Thoracic aorta (tissue), 2 donors: ENCODE results near the gene TTC23. TPM values are rescaled to one million over a fixed set of nuclear protein-coding genes. Genes with fewer than 3 reads are reported as not detected.
"Not testable (repeated sequence)": the region's sequence is repeated elsewhere in the genome, so short reads cannot be mapped to it uniquely, and the experiment has no call there.

Experiments
- ATAC-seq: fragments of 150-250 bp; one replicate; pipeline ENCODE4 v1.8.0; 2017; ENCODE audit warnings: low read depth; ENCODE audit not compliant: insufficient number of reproducible peaks, low FRiP score
- DNase-seq: peaks from one replicate; pipeline ENCODE4 v3.0.0-alpha.2; 2020; ENCODE audit warnings: low spot score
- H3K27ac ChIP-seq, 2 donors: fragments of 200-600 bp; sonication (generic); 1 replicate in 1 of 2; 2 replicates in 1 of 2; pipeline ENCODE4 v1.5.1; 2016; ENCODE audit warnings: mild to moderate bottlenecking in 2 of 2, moderate library complexity in 2 of 2
- H3K27me3 ChIP-seq: fragments of 200-600 bp; sonication (generic); replicated peaks from 2 replicates; pipeline ENCODE4 v1.6.0; 2016; ENCODE audit warnings: mild to moderate bottlenecking; ENCODE audit not compliant: insufficient read depth
- H3K36me3 ChIP-seq: fragments of 200-600 bp; sonication (generic); one replicate; pipeline ENCODE4 v1.5.1; 2016
- H3K4me1 ChIP-seq, 2 donors: fragments of 200-600 bp; sonication (generic); 1 replicate in 1 of 2; 2 replicates in 1 of 2; pipeline versions ENCODE4 v1.5.1 to v1.6.0; 2016; ENCODE audit warnings: low read depth in 2 of 2, mild to moderate bottlenecking in 1 of 2; ENCODE audit not compliant: control insufficient read depth in 1 of 2
- H3K4me3 ChIP-seq: fragments of 200-600 bp; sonication (generic); 2 replicates; pipeline ENCODE4 v1.5.1; 2016; ENCODE audit warnings: mild to moderate bottlenecking
- H3K9me3 ChIP-seq: fragments of 200-600 bp; sonication (generic); 2 replicates; pipeline ENCODE4 v1.5.1; 2016
- total RNA-seq, 2 donors: library from RNA; depleted of rRNA; stranded (reverse); fragments of >200 nt; gene quantifications; one replicate each; pipeline versions ENCODE4 v1.1.0 to v1.2.3, GENCODE V29; 2016
- TF ChIP-seq, protein P1 (sequence below): fragments of 200-600 bp; sonication (generic); IDR thresholded peaks from one replicate; pipeline ENCODE4 v1.5.1; 2019; ENCODE audit warnings: antibody characterized with exemption

TTC23 gene
- total RNA-seq, 2 donors from 2014 or later, result 14.2 to 32.8 TPM

DNA sequence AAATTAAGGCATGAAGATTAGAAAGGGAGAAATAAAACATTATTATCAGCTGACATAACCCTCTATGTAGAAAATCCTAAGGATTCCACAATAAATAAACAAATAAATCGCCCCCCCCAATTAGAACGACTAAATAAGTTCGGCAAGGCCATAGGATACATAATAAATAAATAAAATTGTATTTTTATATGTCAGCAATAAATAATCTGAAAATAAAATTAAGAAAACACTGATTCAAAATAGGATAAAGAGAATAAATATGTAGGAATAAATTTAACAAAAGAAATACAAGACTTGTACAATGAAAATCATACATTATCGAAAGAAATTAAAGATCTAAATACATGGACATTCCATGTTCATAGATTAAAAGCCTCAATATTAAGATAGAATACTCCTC lies 5.1 kb downstream of the TTC23 start:
- H3K9me3 ChIP-seq, result no peaks in the 10 kb centered on the region
- no peak overlapping the region for H3K27ac ChIP-seq
- no peak for DNase-seq
- TF ChIP-seq, protein P1, sequence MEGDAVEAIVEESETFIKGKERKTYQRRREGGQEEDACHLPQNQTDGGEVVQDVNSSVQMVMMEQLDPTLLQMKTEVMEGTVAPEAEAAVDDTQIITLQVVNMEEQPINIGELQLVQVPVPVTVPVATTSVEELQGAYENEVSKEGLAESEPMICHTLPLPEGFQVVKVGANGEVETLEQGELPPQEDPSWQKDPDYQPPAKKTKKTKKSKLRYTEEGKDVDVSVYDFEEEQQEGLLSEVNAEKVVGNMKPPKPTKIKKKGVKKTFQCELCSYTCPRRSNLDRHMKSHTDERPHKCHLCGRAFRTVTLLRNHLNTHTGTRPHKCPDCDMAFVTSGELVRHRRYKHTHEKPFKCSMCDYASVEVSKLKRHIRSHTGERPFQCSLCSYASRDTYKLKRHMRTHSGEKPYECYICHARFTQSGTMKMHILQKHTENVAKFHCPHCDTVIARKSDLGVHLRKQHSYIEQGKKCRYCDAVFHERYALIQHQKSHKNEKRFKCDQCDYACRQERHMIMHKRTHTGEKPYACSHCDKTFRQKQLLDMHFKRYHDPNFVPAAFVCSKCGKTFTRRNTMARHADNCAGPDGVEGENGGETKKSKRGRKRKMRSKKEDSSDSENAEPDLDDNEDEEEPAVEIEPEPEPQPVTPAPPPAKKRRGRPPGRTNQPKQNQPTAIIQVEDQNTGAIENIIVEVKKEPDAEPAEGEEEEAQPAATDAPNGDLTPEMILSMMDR, result no peak
- no peak overlapping the region for H3K4me3 ChIP-seq
- H3K4me1 ChIP-seq, result peaks cover 10 to 21% of the 10 kb centered on the region in 2 donors
- H3K27me3 ChIP-seq, result no peaks in the 10 kb centered on the region
- ATAC-seq, result no peak
- H3K36me3 ChIP-seq, result peaks cover 5% of the 10 kb centered on the region

DNA sequence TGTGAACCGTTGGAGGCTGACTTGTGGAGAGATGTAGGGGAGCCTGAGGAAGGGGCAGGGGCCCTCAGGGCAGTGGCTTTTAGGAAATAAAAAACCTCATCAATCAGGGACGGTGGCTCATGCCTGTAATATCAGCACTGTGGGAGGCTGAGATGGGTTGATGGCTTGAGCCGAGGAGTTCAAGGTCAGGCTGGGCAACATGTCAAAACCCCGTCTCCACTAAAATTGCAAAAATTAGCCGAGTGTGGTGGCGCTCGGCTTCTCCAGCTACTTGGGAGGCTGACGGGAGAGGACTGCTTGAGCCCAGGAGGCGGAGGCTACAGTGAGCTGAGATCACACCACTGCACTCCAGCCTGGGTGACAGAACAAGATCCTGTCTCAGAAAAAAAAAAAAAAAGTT lies 7.6 kb downstream of the TTC23 start:
- no peak overlapping the region for H3K27ac ChIP-seq
- peaks cover 0 to 3% of the 10 kb centered on the region in 2 donors for H3K4me1 ChIP-seq
- no peak overlapping the region for H3K4me3 ChIP-seq
- DNase-seq (no peak), ATAC-seq (no peak)
- H3K36me3 ChIP-seq, result peaks cover 5% of the 10 kb centered on the region
- H3K27me3 ChIP-seq, result no peaks in the 10 kb centered on the region
- TF ChIP-seq, protein P1, result no peak
- no peaks in the 10 kb centered on the region for H3K9me3 ChIP-seq

DNA sequence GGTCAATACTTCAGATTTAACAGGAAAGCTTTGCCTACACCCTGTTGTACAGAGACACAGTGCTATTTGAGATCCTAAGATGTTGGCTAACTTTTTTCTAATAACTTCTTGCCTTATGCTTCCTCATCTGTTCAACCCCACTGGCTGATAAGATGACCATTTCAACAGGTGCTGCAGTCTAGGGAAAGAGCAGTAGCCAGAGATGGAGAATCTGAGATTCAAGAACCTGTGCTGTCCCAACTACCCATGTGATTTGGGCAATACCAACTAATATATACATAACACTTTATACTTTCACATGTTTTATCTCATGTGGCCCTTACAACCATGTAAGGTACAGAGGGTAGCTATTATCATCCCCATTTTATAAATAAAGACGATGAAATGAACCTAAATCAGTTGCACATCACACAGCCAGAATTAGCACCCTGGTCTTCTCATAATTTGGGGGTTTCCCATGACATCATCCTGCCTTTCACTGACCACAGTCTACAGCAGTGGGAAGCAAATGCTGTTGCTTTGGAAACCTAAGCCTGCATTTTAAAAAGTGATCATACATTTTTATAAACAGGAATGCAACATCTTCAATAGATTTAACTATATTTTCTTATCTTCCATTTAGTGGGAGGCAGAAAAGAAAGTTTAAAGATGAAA lies 9.7 kb downstream of the TTC23 start:
- H3K9me3 ChIP-seq, result no peaks in the 10 kb centered on the region
- ATAC-seq (no peak), DNase-seq (no peak)
- H3K27ac ChIP-seq, result no peak overlapping the region
- TF ChIP-seq, protein P1, result no peak
- H3K4me1 ChIP-seq, result no peaks in the 10 kb centered on the region
- peaks cover 5% of the 10 kb centered on the region for H3K36me3 ChIP-seq
- no peak overlapping the region for H3K4me3 ChIP-seq
- H3K27me3 ChIP-seq, result no peaks in the 10 kb centered on the region

DNA sequence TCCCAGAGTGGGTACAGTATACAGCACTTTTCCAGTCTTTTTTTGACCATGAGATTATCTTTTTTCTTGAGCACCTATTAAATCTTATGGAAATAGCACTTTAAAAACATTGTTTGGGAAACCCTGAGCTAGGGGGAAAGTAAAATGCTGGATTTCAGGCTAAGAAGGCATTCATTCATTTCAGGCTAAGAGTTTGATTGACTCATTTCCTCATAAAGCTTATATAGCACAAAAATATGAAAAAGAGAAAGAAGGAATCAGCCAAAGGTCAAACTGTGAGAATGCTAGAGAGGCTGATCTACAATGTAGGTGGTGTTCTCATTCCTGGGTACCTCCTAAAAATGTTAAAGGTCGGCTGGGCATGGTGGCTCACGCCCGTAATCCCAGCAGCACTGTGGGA lies 10.5 kb downstream of the TTC23 start:
- DNase-seq (no peak), ATAC-seq (no peak)
- TF ChIP-seq, protein P1, result no peak
- no peak overlapping the region for H3K4me3 ChIP-seq
- no peaks in the 10 kb centered on the region for H3K4me1 ChIP-seq
- H3K36me3 ChIP-seq, result peaks cover 5% of the 10 kb centered on the region
- no peak overlapping the region for H3K27ac ChIP-seq
- no peaks in the 10 kb centered on the region for H3K9me3 ChIP-seq
- no peaks in the 10 kb centered on the region for H3K27me3 ChIP-seq

DNA sequence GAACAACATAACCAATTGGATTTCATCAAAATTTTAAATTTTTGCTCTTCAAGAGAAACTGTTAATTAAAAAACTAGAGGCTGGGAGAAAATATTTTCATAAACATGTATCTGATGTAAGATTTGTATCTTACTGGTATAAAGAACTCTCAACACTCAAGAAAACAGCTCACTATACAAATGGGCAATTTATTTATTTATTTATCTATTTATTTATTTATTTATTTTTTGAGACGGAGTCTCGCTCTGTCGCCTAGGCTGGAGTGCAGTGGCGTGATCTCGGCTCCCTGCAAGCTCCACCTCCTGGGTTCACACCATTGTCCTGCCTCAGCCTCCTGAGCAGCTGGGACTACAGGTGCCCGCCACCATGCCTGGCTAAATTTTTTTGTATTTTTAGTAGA lies 15.2 kb downstream of the TTC23 start:
- not testable (repeated sequence) for H3K27me3 ChIP-seq, H3K4me1 ChIP-seq, ATAC-seq, H3K9me3 ChIP-seq, H3K36me3 ChIP-seq, DNase-seq, H3K27ac ChIP-seq, H3K4me3 ChIP-seq

DNA sequence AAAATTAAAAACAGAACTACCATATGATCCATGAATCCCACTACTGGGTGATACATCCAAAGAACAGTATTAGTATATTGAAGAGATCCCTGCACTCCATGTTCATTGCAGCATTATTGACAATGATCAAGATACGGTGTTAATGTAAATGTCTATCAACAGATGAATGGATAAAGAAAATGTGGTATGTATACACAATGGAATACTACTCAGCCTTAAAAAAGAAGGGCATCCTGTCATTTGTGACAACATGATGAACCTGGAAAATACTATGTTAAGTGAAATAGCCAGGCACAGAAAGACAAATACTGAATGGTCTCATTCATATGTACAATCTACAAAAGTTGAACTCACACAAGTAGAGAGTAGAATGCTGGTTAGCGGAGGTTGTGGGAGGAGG lies 16.6 kb downstream of the TTC23 start:
- Histone ChIP-seq H3K27ac (no peak overlapping the region), H3K4me1 (no peaks in the 10 kb centered on the region), H3K4me3 (no peak overlapping the region), H3K27me3 (no peaks in the 10 kb centered on the region), H3K36me3 (no peaks in the 10 kb centered on the region), H3K9me3 (no peaks in the 10 kb centered on the region)
- ATAC-seq, result no peak
- TF ChIP-seq, protein P1, result no peak
- DNase-seq, result no peak
